SK-N-SH (cell line): Measurements from ENCODE around the gene SMAD3. TPM values are rescaled to one million over a fixed set of nuclear protein-coding genes. Genes with fewer than 3 reads are reported as not detected.

Experiments
- CTCF ChIA-PET: fragments of 300-600, 350-600 bp; formaldehyde crosslinking; extraction: SDS; loops from one replicate; lab custom pipeline; 2021; lab: Yijun Ruan, JAX
- POLR2A ChIA-PET: fragments of 350-600 bp; sonication (Branson Sonifier 250); formaldehyde crosslinking; extraction: SDS; loops from one replicate; lab custom pipeline; 2020; ENCODE audit warnings: antibody characterized with exemption, inconsistent platforms; lab: Yijun Ruan, JAX
- DNase-seq: peaks from one replicate; pipeline ENCODE4 v3.0.0; 2012
- H2AFZ ChIP-seq: fragments of 200-600 bp; sonication (generic); 2 replicates; pipeline ENCODE4 v1.8.1; 2016; ENCODE audit warnings: antibody characterized with exemption, mild to moderate bottlenecking, low read depth
- H3F3A ChIP-seq: fragments of 200-600 bp; sonication (generic); replicated peaks from 2 replicates; pipeline ENCODE3; 2016; ENCODE audit warnings: antibody characterized with exemption, mild to moderate bottlenecking; ENCODE audit not compliant: insufficient read depth
- H3K27ac ChIP-seq, 2 experiments: fragments of 200-500 bp in 1 of 2; fragments of 200-600 bp in 1 of 2; sonication (Bioruptor generic) in 1 of 2; sonication (generic), shearing (Covaris generic) in 1 of 2; 2 replicates each; pipeline versions ENCODE4 v1.5.1 to v1.6.1; 2014 to 2016; ENCODE audit warnings: low read depth in 2 of 2, inconsistent platforms in 1 of 2, low read length in 1 of 2, mild to moderate bottlenecking in 1 of 2, mixed read lengths in 1 of 2
- H3K27me3 ChIP-seq: fragments of 200-600 bp; sonication (generic), shearing (Covaris generic); 2 replicates; pipeline ENCODE4 v1.6.1; 2016; ENCODE audit warnings: mixed run types; ENCODE audit not compliant: insufficient read depth
- H3K36me3 ChIP-seq, 2 experiments: fragments of 200-500 bp in 1 of 2; fragments of 200-600 bp in 1 of 2; sonication (Bioruptor generic) in 1 of 2; sonication (generic) in 1 of 2; replicated peaks in 1 of 2; 2 replicates each; pipeline versions ENCODE3 to v1.5.1; 2014 to 2016; ENCODE audit warnings: low read length in 1 of 2, mild to moderate bottlenecking in 1 of 2; ENCODE audit not compliant: insufficient read depth in 2 of 2, control insufficient read depth in 1 of 2
- H3K4me1 ChIP-seq, 2 experiments: fragments of 200-500 bp in 1 of 2; fragments of 200-600 bp in 1 of 2; sonication (Bioruptor generic) in 1 of 2; sonication (generic), shearing (Covaris generic) in 1 of 2; 2 replicates each; pipeline versions ENCODE4 v1.5.1 to v1.6.1; 2014 to 2016; ENCODE audit warnings: low read depth in 1 of 2, low read length in 1 of 2, mixed run types in 1 of 2; ENCODE audit not compliant: insufficient read depth in 2 of 2, control insufficient read depth in 1 of 2
- H3K4me2 ChIP-seq: fragments of 200-600 bp; sonication (generic), shearing (Covaris generic); 2 replicates; pipeline ENCODE4 v1.6.1; 2017; ENCODE audit warnings: mixed run types
- H3K4me3 ChIP-seq, 2 experiments: fragments of 200-500 bp in 1 of 2; fragments of 200-600 bp in 1 of 2; sonication (Bioruptor generic) in 1 of 2; sonication (generic), shearing (Covaris generic) in 1 of 2; 2 replicates each; pipeline versions ENCODE4 v1.5.1 to v1.8.1; 2014 to 2016; ENCODE audit warnings: low read depth in 2 of 2, inconsistent platforms in 1 of 2, low read length in 1 of 2, mild to moderate bottlenecking in 1 of 2, mixed read lengths in 1 of 2, moderate library complexity in 1 of 2
- H3K79me2 ChIP-seq: fragments of 200-600 bp; sonication (generic); 2 replicates; pipeline ENCODE4 v1.8.1; 2017; ENCODE audit warnings: mild to moderate bottlenecking; ENCODE audit not compliant: insufficient read depth
- H3K9ac ChIP-seq: fragments of 200-600 bp; sonication (generic); 2 replicates; pipeline ENCODE4 v1.6.1; 2017; ENCODE audit warnings: mixed run types
- H3K9me2 ChIP-seq: fragments of 200-600 bp; sonication (generic); 2 replicates; pipeline ENCODE4 v1.6.1; 2017; ENCODE audit warnings: mixed run types
- H3K9me3 ChIP-seq: fragments of 200-600 bp; sonication (generic); 2 replicates; pipeline ENCODE4 v1.6.1; 2017; ENCODE audit warnings: mixed run types, mild to moderate bottlenecking, moderate library complexity
- H4K20me1 ChIP-seq: fragments of 200-600 bp; sonication (generic); 2 replicates; pipeline ENCODE4 v1.6.1; 2017; ENCODE audit warnings: mild to moderate bottlenecking, mixed run types; ENCODE audit not compliant: insufficient read depth
- CHD2 ChIP-seq: fragments of 150-350 bp; IDR thresholded peaks from 2 replicates; pipeline ENCODE4 v1.6.1; 2018; ENCODE audit warnings: low read length; ENCODE audit not compliant: partially characterized antibody
- CTCF ChIP-seq: fragments of 200-600 bp; sonication (generic); IDR thresholded peaks from 2 replicates; pipeline ENCODE4 v1.6.1; 2017; ENCODE audit warnings: antibody characterized with exemption, mild to moderate bottlenecking, moderate library complexity
- EP300 ChIP-seq, 2 experiments: IDR thresholded peaks; 2 replicates each; pipeline versions ENCODE4 v1.4.0 to v1.6.1; 2012; ENCODE audit warnings: borderline replicate concordance in 1 of 2, low read depth in 1 of 2, low read length in 1 of 2
- FOSL2 ChIP-seq: IDR thresholded peaks from 2 replicates; pipeline ENCODE4 v1.4.0; 2012; ENCODE audit warnings: low read depth, mild to moderate bottlenecking, moderate library complexity, borderline replicate concordance
- FOXJ3 ChIP-seq: sonication (generic); formaldehyde crosslinking; IDR thresholded peaks from 2 replicates; pipeline ENCODE4 v1.5.1; 2020; ENCODE audit warnings: mild to moderate bottlenecking, missing genetic modification reagents
- FOXM1 ChIP-seq: IDR thresholded peaks from 2 replicates; pipeline ENCODE4 v1.4.0; 2012; ENCODE audit warnings: low read depth, mild to moderate bottlenecking
- MEF2A ChIP-seq: IDR thresholded peaks from 2 replicates; pipeline ENCODE4 v1.4.0; 2012; ENCODE audit warnings: low read depth, borderline replicate concordance
- MXI1 ChIP-seq: IDR thresholded peaks from 2 replicates; pipeline ENCODE4 v1.6.1; 2012; ENCODE audit warnings: mild to moderate bottlenecking, low read depth, low read length, improper control_type of control experiment
- NFIC ChIP-seq: IDR thresholded peaks from 2 replicates; pipeline ENCODE4 v1.4.0; 2012; ENCODE audit warnings: borderline replicate concordance
- PBX3 ChIP-seq: IDR thresholded peaks from 2 replicates; pipeline ENCODE4; 2012
- RCOR1 ChIP-seq: fragments of 150-350 bp; IDR thresholded peaks from 2 replicates; pipeline ENCODE4 v1.6.1; 2017; ENCODE audit warnings: antibody characterized with exemption, low read length
- RFX5 ChIP-seq: IDR thresholded peaks from 2 replicates; pipeline ENCODE4 v1.6.1; 2012; ENCODE audit warnings: mild to moderate bottlenecking, improper control_type of control experiment, low read length
- TAF1 ChIP-seq: IDR thresholded peaks from 2 replicates; pipeline ENCODE4 v1.6.1; 2012; ENCODE audit warnings: low read depth, mild to moderate bottlenecking, low read length, moderate library complexity, borderline replicate concordance
- TCF12 ChIP-seq: IDR thresholded peaks from 2 replicates; pipeline ENCODE4 v1.4.0; 2012
- USF1 ChIP-seq: IDR thresholded peaks from 2 replicates; pipeline ENCODE4 v1.4.0; 2012; ENCODE audit warnings: low read depth, borderline replicate concordance
- USF2 ChIP-seq: fragments of 150-350 bp; IDR thresholded peaks from 2 replicates; pipeline ENCODE4 v1.6.1; 2017; ENCODE audit warnings: antibody characterized with exemption, low read length, low read depth, borderline replicate concordance
- YY1 ChIP-seq: IDR thresholded peaks from 2 replicates; pipeline ENCODE4 v1.4.0; 2012; ENCODE audit warnings: low read depth, mild to moderate bottlenecking
- WGBS: methylation state at CpG from one replicate; pipeline ENCODE4 v1.1.6; 2017; ENCODE audit warnings: low lambda C conversion rate; 5-methylcytosine and 5-hydroxymethylcytosine counted together
- polyA plus RNA-seq, 3 experiments: library from polyadenylated mRNA; depleted of rRNA; stranded (reverse); fragments of >200 nt; gene quantifications; 2 replicates each; pipeline ENCODE4 v1.2.3, GENCODE V29; 2012
- TF ChIP-seq, protein P1 (sequence below): IDR thresholded peaks from 2 replicates; pipeline ENCODE4 v1.6.1; 2012; ENCODE audit warnings: mild to moderate bottlenecking, low read depth, low read length, moderate library complexity
- TF ChIP-seq, protein P2 (sequence below): fragments of 150-350 bp; IDR thresholded peaks from 2 replicates; pipeline ENCODE4 v1.6.1; 2016; ENCODE audit warnings: mild to moderate bottlenecking, low read depth, low read length

SMAD3 gene
- polyA plus RNA-seq, 1 of the 3 experiments (the other 2 are of a cell fraction), result 19.5 TPM

GRCh38 chr15:67032608-67033007 is 32.8 kb upstream of the SMAD3 start:
- Histone ChIP-seq H3K36me3 (no peaks in the 10 kb centered on the region), H3K27ac (no peak overlapping the region), H3K4me3 (no peak overlapping the region), H3K9me3 (no peaks in the 10 kb centered on the region), H3K4me1 (peaks cover 7 to 9% of the 10 kb centered on the region in 2 experiments; a peak in 3 of 4 replicates), H3F3A (peaks cover 3% of the 10 kb centered on the region), H4K20me1 (no peaks in the 10 kb centered on the region), H3K79me2 (no peaks in the 10 kb centered on the region), H3K9ac (no peak overlapping the region), H2AFZ (no peak overlapping the region), H3K27me3 (no peaks in the 10 kb centered on the region), H3K4me2 (no peak overlapping the region), H3K9me2 (no peaks in the 10 kb centered on the region)
- no peak for TF ChIP-seq MEF2A
- TF ChIP-seq FOSL2, result no peak
- no peak for TF ChIP-seq FOXJ3 (CRISPR knock-in tag)
- no peak for TF ChIP-seq RCOR1
- TF ChIP-seq CTCF, result no peak
- TF ChIP-seq USF1, result no peak
- TF ChIP-seq RFX5, result no peak
- no peak for TF ChIP-seq CHD2
- TF ChIP-seq, protein P1, sequence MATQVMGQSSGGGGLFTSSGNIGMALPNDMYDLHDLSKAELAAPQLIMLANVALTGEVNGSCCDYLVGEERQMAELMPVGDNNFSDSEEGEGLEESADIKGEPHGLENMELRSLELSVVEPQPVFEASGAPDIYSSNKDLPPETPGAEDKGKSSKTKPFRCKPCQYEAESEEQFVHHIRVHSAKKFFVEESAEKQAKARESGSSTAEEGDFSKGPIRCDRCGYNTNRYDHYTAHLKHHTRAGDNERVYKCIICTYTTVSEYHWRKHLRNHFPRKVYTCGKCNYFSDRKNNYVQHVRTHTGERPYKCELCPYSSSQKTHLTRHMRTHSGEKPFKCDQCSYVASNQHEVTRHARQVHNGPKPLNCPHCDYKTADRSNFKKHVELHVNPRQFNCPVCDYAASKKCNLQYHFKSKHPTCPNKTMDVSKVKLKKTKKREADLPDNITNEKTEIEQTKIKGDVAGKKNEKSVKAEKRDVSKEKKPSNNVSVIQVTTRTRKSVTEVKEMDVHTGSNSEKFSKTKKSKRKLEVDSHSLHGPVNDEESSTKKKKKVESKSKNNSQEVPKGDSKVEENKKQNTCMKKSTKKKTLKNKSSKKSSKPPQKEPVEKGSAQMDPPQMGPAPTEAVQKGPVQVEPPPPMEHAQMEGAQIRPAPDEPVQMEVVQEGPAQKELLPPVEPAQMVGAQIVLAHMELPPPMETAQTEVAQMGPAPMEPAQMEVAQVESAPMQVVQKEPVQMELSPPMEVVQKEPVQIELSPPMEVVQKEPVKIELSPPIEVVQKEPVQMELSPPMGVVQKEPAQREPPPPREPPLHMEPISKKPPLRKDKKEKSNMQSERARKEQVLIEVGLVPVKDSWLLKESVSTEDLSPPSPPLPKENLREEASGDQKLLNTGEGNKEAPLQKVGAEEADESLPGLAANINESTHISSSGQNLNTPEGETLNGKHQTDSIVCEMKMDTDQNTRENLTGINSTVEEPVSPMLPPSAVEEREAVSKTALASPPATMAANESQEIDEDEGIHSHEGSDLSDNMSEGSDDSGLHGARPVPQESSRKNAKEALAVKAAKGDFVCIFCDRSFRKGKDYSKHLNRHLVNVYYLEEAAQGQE, result no peak
- TF ChIP-seq, protein P2, sequence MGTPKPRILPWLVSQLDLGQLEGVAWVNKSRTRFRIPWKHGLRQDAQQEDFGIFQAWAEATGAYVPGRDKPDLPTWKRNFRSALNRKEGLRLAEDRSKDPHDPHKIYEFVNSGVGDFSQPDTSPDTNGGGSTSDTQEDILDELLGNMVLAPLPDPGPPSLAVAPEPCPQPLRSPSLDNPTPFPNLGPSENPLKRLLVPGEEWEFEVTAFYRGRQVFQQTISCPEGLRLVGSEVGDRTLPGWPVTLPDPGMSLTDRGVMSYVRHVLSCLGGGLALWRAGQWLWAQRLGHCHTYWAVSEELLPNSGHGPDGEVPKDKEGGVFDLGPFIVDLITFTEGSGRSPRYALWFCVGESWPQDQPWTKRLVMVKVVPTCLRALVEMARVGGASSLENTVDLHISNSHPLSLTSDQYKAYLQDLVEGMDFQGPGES, result no peak
- TF ChIP-seq MXI1, result no peak
- TF ChIP-seq EP300 (IDR thresholded peaks at IDR 0.05; ENCODE audit: borderline replicate concordance in 1 of 2, low read depth in 1 of 2, low read length in 1 of 2), result no peak
- TF ChIP-seq USF2, result no peak
- TF ChIP-seq TCF12, result no peak
- no peak for TF ChIP-seq YY1
- TF ChIP-seq FOXM1, result no peak
- no peak for TF ChIP-seq PBX3
- TF ChIP-seq TAF1, result no peak
- no peak for TF ChIP-seq NFIC
- ChIA-PET POLR2A (no interaction called here), CTCF (interaction anchor here (1.8 kb wide), 1 partner anchor 47 kb away, joined by 3 read pairs; no protein-coding TSS in a partner anchor)
- DNase-seq, result no peak
- 96% methylated on average over 3 of the region's 3 CpGs for WGBS
